ENCODE measurements around the gene EFCAB13.

Gene EFCAB13

GRCh38 chr17:47295037-47295873 lies 28.5 kb upstream of the EFCAB13 start:
- FAIRE-seq, result no peak

GRCh38 chr17:47295874-47296255 lies 27.9 kb upstream of the EFCAB13 start:
- FAIRE-seq, result no peak

- FAIRE-seq, result no peak
Measured at GRCh38 chr17:47297661-47298400, 25.9 kb upstream of the EFCAB13 start.

- no peak for FAIRE-seq
Measured at GRCh38 chr17:47298712-47299111, 25.0 kb upstream of the EFCAB13 start.

- FAIRE-seq, result no peak
Measured at GRCh38 chr17:47299239-47299910, 24.4 kb upstream of the EFCAB13 start.

GRCh38 chr17:47300718-47301117 lies 23.0 kb upstream of the EFCAB13 start:
- FAIRE-seq, result no peak

GRCh38 chr17:47301161-47301560 lies 22.6 kb upstream of the EFCAB13 start:
- no peak for FAIRE-seq

- no peak for FAIRE-seq
Measured at GRCh38 chr17:47301831-47302230, 21.9 kb upstream of the EFCAB13 start.

GRCh38 chr17:47304186-47304585 lies 19.6 kb upstream of the EFCAB13 start:
- no peak for FAIRE-seq

GRCh38 chr17:47305302-47305923 lies 18.3 kb upstream of the EFCAB13 start:
- no peak for FAIRE-seq

- no peak for FAIRE-seq
Measured at GRCh38 chr17:47310186-47310733, 13.5 kb upstream of the EFCAB13 start.

GRCh38 chr17:47311420-47311819 lies 12.3 kb upstream of the EFCAB13 start:
- FAIRE-seq, result no peak

GRCh38 chr17:47315451-47316266 lies 8.1 kb upstream of the EFCAB13 start:
- FAIRE-seq, result peak; percentile 95

- FAIRE-seq, result no peak
Measured at GRCh38 chr17:47316311-47316710, 7.4 kb upstream of the EFCAB13 start.

- no peak for FAIRE-seq
Measured at GRCh38 chr17:47317119-47317518, 6.6 kb upstream of the EFCAB13 start.

GRCh38 chr17:47318197-47318918 lies 5.4 kb upstream of the EFCAB13 start:
- FAIRE-seq, result no peak

GRCh38 chr17:47320879-47321502 lies 2.8 kb upstream of the EFCAB13 start:
- FAIRE-seq, result no peak

- no peak for FAIRE-seq
Measured at GRCh38 chr17:47324224-47325020, 667 bp downstream of the EFCAB13 start.

GRCh38 chr17:47325176-47325575 lies 1.4 kb downstream of the EFCAB13 start:
- FAIRE-seq, result no peak

GRCh38 chr17:47330548-47330947 lies 6.8 kb downstream of the EFCAB13 start:
- FAIRE-seq, result no peak

Data from TTC549 (cell line).